HG03159 (cell line): Measurements from ENCODE around the gene SPEM2.

Experiments
- ATAC-seq: cut with Tn5 transposase; IDR thresholded peaks from one replicate; pipeline ENCODE4 v1.9.1; 2021; ENCODE audit warnings: mild to moderate bottlenecking, moderate library complexity; ENCODE audit not compliant: unreplicated experiment

SPEM2 gene

GRCh38 chr17:7425316-7425715 is at the start of gene SPEM2:
Gene SPEM2 (plus strand): TSS chr17:7425616. CDS start chr17:7425689, 73 bp downstream.
- ATAC-seq, result no peak

- ATAC-seq, result no peak
Observed at GRCh38 chr17:7379134-7379533, 46.3 kb upstream of the SPEM2 start.

- no peak for ATAC-seq
Observed at GRCh38 chr17:7380321-7380720, 45.1 kb upstream of the SPEM2 start.

DNA sequence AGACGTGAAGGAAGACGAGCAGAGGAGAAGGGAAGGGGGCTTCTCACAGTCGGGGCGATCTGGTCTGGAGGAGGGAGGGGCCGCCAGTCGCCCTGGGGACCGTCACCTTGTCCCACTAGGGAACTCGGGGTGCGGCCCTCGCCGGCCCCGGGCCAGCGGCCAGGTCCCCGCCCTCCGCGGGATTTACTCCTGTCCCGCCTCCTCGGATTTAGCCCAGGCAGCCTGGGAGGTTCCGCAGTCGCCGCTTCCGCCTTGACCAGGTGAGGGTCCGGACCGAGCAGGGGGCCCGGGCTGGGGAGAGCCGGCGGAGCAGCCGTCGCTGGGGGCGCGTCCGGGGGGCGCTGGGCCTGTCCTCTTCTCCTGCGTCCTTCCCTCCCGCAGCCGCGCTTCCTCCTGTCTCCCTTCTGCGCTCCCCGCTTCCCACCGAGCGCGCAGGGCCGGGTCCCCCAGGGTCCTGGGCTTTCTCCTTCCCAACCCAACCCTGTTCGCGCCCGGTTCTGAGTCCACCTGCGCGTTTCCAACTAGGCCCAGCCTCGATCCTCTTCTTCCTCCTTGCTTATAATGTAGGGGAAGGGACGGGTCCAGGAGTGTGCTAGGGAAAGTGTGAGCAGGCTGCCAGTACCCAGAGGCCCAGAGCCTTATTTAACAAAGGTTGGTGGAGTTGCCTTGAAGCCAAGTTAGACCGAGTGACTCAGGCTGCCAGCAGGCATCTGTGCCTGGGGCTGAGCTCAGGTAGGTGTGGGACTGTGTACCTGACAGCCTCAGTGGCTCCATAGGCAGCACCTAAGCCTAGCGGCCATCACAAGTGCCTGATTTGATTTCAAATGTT is 44.3 kb upstream of the SPEM2 start, which contains the start of gene TNK1:
TNK1 (plus strand) TSS at position 235 of the 829 bp plus-strand sequence. CDS start 1,838 bp downstream, outside the sequence.
- no peak for ATAC-seq

GRCh38 chr17:7382901-7383300 is 42.5 kb upstream of the SPEM2 start:
- ATAC-seq, result no peak

- ATAC-seq, result no peak
Observed at GRCh38 chr17:7383371-7383741, 42.1 kb upstream of the SPEM2 start.

- peak; percentile 50 for ATAC-seq
Observed at GRCh38 chr17:7383742-7384488, 41.5 kb upstream of the SPEM2 start.

DNA sequence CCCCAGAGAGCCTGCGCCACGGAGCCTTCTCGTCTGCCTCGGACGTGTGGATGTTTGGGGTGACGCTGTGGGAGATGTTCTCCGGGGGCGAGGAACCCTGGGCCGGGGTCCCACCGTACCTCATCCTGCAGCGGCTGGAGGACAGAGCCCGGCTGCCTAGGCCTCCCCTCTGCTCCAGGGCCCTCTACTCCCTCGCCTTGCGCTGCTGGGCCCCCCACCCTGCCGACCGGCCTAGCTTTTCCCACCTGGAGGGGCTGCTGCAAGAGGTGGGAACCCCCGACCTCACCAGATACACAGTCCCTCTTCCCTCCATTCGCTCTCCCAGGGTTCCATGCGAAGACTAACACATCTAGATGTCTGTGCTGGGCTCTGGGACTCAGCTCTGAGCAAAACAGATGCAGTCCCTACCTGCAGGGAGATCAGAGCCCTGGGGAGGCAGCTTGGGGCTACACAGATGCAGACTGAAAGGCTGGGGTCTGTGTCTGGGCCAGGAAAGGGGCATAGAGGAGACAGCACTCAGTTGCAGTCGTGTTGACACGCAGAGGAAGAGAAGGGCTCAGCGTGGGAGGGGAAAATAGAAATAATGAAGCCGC is 40.8 kb upstream of the SPEM2 start:
- no peak for ATAC-seq

DNA sequence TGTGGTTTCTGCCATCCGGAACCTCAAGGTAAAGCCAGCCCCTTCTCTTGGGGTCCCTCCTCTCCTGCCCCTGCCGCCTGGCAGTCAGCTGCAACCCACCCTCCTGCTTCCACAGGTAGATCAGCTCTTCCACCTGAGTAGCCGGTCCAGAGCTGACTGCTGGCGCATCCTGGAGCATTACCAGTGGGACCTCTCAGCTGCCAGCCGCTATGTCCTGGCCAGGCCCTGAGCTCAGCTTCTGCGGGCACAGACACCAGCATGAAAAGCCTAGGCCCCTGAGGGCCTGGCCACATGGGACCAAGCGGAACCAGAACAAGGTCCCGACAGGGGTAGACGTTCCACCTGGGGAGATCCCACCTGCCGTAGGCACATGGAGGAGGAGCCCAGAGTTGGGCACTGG is 36.6 kb upstream of the SPEM2 start:
- no peak for ATAC-seq

DNA sequence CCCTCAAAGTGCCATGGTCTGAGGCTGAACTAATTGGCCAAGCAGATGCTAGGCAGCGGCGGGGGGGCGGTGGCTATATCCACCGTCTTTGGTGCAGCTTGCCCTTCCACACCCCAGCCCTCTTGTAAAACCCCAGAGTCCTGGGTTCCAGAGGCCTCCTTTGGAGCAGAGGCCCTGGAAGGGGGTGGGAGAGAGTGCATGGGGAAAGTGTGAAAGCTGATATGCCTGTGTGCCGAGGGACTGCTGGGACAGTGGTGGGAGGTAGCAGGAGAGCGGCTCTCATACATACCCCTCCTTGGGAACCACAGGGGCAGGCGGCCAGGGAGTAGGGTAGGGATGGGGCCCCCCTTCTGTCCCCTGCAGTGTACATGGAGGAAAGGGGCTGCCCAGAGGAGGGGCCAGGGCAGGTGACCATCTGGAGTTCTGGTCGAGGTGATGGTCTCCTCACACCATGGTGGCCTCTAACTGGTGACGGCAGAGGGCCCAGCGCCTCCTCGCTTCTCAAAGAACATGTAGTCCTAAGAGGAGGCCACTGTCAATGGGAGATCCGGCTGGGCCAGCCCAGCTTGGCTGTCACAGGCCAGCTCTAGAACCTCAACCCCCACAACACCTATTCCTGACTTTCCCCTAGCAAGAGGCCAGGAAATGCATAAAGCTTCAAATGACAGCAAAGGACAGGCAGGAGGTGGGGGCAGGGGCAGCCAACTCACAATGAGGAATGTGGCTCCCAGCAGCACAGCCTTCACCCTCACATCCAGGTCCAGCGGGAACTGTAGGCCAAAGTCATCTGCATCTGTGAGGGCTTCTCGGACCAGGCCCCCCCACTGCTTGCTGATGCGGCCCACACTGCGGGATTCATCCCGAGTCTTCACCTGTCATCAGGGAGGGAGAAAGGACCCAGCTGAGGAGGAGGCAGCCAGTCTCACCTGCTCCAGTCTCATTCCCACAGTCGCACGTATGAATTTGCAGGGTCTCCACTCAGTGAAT is 35.2 kb upstream of the SPEM2 start:
- ATAC-seq, result no peak

DNA sequence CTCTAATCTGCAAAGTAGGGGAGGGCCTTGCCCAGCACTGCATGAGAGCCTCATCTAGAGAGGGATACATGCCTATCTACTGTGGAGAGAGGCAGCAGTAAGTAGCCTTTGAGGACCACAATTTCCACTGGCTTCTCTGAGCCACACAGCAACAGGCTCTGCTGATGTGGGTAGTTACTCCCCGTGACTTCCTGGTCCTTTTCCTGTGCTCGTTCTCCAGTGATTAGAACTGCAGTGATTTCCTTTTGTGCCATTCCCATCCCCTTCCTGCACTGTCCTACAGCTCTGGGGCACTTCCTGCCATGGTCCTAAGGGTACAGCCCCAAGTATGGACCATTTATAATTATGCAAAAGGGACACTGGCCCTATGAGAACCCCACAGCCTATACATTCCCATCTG is 34.1 kb upstream of the SPEM2 start:
- ATAC-seq, result no peak

DNA sequence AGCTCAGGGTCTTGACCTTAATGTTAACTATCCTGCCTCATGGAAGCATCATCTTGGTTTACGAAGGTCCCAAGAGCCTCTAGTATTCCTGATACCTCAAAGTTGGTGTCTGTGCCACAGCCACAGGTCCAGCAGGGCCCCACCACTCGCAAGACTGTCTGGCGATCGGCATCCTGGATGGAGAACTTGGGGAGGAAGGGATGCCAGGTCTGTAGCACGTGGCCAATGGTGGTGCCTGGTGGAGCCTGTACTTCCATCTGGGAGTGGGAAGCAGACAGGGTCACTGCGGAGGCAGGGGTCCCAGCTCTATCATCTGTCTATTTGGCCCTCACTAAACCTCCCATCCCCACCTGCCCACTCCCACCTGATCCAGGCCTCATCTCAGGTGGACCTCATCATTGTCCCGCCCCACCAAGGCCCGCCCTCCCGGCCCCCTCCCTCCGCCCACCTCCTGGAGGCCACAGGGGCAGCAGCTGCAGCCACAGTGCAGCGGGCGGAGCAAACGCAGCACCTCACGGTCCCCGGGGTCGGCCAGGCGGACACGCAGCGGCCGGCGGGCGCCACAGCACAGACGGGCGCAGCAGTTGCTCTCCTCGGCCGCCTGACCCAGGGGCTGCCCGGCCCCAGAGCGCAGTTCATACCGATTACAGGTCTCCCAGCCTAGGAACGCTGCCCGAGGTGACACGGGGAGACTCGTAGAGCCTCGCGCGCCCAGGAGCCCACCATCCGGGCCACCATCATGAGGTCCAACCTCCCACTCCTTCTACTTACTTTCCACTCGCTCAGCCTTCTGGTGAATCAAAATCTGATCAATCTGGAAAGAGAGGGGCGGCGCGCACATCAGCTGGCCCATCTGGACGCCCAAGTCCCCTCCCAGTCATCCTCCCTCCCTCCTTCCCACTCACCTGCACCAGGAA is 32.5 kb upstream of the SPEM2 start:
- no peak for ATAC-seq

DNA sequence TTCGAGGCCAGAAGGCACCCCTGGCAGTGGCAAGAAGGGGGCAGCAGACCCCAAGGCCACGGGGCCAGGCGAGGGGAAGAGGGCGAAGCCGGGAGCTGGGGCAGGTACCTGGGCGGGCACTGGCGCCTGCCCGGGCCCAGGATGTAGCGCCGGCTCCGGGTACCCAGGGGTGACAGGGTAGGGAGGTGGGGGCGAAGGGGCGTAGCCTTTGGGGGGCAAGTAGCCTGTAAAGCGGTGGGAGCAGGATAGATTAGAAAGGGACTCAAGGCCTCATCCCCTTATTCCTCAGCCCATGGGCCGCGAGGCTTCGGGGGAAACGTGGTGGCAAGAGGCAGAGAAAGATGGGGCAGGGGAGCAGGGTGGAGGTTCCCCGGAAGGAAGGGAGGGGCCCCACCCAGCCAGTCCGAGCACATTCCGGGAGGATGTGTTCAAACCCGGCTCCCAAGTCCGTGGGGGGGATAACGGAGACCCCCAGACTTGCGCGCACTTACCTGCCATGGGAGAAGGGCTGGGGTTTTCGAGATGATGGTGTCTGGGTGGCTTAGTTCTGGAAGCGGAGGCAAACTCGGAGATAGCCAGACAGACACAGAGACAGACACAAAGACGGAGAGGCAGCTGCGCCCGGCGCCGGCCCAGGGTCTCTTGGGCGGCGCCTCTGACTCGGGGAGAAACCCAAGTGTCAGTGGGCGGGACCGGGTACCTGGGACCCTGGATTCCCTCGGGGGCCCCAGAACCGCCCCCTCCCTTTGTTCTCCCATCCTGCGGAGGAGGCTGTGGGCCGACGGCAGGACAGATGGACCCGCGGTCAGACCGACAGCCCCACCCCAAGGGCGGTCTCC is 31.6 kb upstream of the SPEM2 start:
- peak; percentile 36 for ATAC-seq

DNA sequence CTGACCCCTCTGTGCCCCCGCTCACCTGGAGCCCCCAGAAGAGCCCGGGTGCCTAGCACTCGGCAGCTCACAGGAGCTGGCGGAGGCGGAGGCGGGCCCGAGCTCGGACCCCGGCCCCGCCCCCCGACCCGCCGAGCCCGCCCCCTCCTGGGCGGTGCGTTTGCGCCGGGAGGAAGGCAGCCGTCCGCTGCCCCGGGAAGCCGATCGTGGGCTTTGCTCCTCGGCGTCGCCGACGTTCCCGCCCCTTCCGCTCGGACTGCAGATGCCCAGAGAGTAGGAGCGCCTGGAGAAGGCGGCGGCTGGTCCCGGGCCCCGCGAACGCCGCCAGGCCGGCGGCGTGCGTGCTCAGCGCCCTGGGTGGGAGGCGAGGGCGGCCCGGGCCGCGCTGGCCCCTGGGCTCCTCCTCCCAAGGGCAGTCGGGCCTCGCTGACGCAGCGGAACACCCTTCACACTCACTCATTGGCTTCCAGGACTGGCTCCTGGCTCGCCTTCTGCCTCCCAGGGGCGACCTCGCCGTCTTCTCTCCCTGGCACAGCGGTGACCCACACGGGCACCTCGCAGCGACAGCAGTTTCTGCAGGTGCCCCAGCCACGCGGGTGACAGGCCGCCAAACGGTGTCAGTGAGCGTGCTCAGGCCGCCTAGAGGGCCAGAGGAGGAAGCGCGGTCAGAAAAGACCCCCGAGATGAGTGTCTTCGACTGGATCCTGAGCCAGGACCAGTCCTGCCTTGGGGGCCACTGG is 30.8 kb upstream of the SPEM2 start, which contains the start of gene PLSCR3:
PLSCR3 (minus strand) TSS at position 74 of the 740 bp plus-strand sequence. CDS start 415 bp downstream, outside the sequence.
- ATAC-seq, result peak; percentile 69

DNA sequence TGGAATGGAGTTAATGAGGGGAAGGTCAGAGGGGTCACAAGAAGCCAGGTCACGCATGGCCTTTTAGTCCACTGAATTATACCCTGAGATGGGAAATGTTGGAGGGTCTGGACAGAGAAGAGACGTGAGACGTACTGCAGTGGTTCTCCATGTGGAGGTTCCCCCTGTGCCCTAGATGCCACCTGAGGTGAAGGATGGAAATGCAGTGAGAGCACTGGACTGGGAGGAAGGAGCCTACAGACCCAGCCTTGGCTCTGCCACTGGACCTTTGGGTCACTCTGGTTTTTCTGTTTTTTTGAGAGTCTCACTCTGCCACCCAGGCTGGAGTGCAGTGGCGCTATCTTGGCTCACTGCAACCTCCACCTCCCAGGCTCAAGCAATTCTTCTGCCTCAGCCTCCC is 29.3 kb upstream of the SPEM2 start:
- ATAC-seq, result no peak

DNA sequence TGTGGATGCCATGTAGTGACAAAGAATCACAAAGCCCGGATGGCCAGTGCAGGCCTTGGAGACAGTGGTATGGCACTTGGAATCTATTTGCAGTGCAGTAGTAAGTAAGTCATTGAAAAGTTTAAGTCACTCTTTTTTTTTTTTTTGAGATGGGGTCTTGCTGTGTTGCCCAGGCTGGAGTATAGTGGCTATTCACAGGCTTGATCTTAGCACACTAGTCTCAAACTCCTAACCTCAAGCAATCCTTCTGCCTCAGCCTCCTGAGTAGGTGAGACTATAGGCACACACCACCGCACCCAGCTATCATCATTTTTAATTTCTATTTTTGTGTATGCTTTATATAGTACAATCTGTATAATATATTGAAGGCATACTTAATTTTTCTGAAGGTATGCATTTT is 26.8 kb upstream of the SPEM2 start:
- ATAC-seq, result no peak

GRCh38 chr17:7403043-7403726 is 22.2 kb upstream of the SPEM2 start:
- no peak for ATAC-seq

DNA sequence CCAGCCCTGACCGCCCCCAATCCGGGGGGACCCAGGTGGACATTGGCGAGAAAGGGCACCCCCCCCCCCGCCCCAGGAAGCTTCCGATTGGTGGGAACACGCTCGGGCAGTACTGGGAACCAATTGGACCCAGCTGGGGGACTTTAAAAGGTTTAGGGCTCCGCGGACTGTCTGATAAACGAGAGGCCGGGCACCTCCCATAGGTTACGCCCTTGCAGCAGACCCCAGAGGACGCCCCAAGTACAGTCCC is 21.8 kb upstream of the SPEM2 start:
- no peak for ATAC-seq
